ENCODE results near the gene C1QTNF5.

GRCh38 chr11:119376197-119376847, 35.6 kb upstream of the C1QTNF5 start:
- TF ChIP-seq SP1 (IDR thresholded peaks at IDR 0.05) (no peak), NFRKB (IDR thresholded peaks at IDR 0.05) (no peak), LEF1 (IDR thresholded peaks at IDR 0.05; ENCODE audit: borderline replicate concordance) (no peak), PKNOX1 (IDR thresholded peaks at IDR 0.05) (no peak), ELF4 (IDR thresholded peaks at IDR 0.05) (no peak), FOXA1 (IDR thresholded peaks at IDR 0.05) (no peak), TARDBP (IDR thresholded peaks at IDR 0.05) (no peak), BHLHE40 (IDR thresholded peaks at IDR 0.05; ENCODE audit: borderline replicate concordance) (no peak), ZNF384 (IDR thresholded peaks at IDR 0.05) (no peak), CTBP1 (IDR thresholded peaks at IDR 0.05; ENCODE audit: borderline replicate concordance) (no peak), SUZ12 (IDR thresholded peaks at IDR 0.05) (no peak)

Measured in HEK293T (cell line).